ENCODE measurements around the gene FAM161B.

DNA sequence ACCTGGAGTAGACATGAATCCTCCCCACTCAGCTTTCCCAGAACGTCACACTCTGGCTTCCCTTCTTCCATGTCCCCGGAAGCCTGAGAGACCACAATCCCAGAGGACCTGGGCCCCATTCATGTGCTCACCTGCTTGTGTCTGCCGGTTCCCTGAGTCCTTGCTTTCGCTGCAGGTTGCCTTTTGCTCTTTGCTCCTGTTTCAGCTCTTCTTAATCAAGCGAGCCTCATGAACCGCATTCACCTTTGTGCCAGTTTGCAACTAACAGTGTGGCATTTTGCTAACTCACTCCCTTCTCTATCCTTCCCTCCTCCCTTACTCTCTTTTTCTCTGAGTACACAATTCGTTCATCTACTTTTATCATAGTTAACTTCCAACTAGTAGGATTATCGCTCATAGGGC, 46.1 kb upstream of the FAM161B start:
- TF ChIP-seq, protein P1, sequence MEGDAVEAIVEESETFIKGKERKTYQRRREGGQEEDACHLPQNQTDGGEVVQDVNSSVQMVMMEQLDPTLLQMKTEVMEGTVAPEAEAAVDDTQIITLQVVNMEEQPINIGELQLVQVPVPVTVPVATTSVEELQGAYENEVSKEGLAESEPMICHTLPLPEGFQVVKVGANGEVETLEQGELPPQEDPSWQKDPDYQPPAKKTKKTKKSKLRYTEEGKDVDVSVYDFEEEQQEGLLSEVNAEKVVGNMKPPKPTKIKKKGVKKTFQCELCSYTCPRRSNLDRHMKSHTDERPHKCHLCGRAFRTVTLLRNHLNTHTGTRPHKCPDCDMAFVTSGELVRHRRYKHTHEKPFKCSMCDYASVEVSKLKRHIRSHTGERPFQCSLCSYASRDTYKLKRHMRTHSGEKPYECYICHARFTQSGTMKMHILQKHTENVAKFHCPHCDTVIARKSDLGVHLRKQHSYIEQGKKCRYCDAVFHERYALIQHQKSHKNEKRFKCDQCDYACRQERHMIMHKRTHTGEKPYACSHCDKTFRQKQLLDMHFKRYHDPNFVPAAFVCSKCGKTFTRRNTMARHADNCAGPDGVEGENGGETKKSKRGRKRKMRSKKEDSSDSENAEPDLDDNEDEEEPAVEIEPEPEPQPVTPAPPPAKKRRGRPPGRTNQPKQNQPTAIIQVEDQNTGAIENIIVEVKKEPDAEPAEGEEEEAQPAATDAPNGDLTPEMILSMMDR (IDR thresholded peaks at IDR 0.05): no peak
- no peak for TF ChIP-seq POLR2A (IDR thresholded peaks at IDR 0.05)
